Mucosa of descending colon (tissue), 3 donors: ENCODE measurements around the gene FN1. TPM values are rescaled to one million over a fixed set of nuclear protein-coding genes. Genes with fewer than 3 reads are reported as not detected.

ENCODE experiments used
- ATAC-seq: fragments of 200-7000 bp; cut with Tn5 transposase; one replicate; pipeline ENCODE4 v1.9.1; 2020; ENCODE audit warnings: mild to moderate bottlenecking, moderate library complexity
- DNase-seq, 3 donors: peaks; one replicate each; pipeline ENCODE4 v3.0.0-alpha.2; 2020
- H3K36me3 ChIP-seq: fragments of 200-600 bp; one replicate; pipeline ENCODE4 v1.8.0; 2021; ENCODE audit warnings: low read depth, mild to moderate bottlenecking
- H3K4me1 ChIP-seq: fragments of 200-600 bp; one replicate; pipeline ENCODE4 v1.8.0; 2021; ENCODE audit warnings: low read depth, mild to moderate bottlenecking
- H3K4me3 ChIP-seq: fragments of 200-600 bp; one replicate; pipeline ENCODE4 v1.8.0; 2021; ENCODE audit warnings: mild to moderate bottlenecking
- H3K9me3 ChIP-seq: fragments of 200-600 bp; one replicate; pipeline ENCODE4 v1.8.0; 2021; ENCODE audit warnings: mild to moderate bottlenecking
- CTCF ChIP-seq: fragments of 200-600 bp; IDR thresholded peaks from one replicate; pipeline ENCODE4 v1.8.0; 2022; ENCODE audit warnings: antibody characterized with exemption, mild to moderate bottlenecking
- intact Hi-C, 2 donors: fragments of 100-400 bp; cut with DNase I in 1 of 2; cut with micrococcal nuclease in 1 of 2; formaldehyde crosslinking; loops; one replicate each; pipeline versions ENCODE4 v1.11.0 to v1.11.1; 2022; cut with DNase I, micrococcal nuclease
- total RNA-seq, 3 donors: library from RNA; stranded (reverse); fragmentation: NEBNext Ultra II Directional in 2 of 3; extraction: Animal tissue kit (Norgen Biotek cat#: 25700) in 2 of 3; gene quantifications; one replicate each; pipeline versions ENCODE4 v1.2.1 to v1.2.4, GENCODE V29; 2021 to 2023
- donor health status: DM: no; HTN: no; CAD: no; lungs with moderate emphysema.
- donor health status: DM: no; HTN: no; CAD: no.
- donor health status: DM: no; HTN: yes; CAD: no.

Gene FN1
- total RNA-seq, 3 donors from 2014 or later, result 30.3 to 1,060 (median 208) TPM

- DNase-seq (no peak), ATAC-seq (no peak)
These were observed 1.2 kb downstream of the FN1 start for GRCh38 chr2:215434447-215435279.

GRCh38 chr2:215432759-215433594 is 2.9 kb downstream of the FN1 start:
- intact Hi-C loops, result no loop called here
- Histone ChIP-seq H3K4me1 (peaks cover 8% of the 10 kb centered on the region), H3K9me3 (no peaks in the 10 kb centered on the region), H3K4me3 (no peak overlapping the region), H3K36me3 (no peaks in the 10 kb centered on the region)
- DNase-seq (no peak), ATAC-seq (no peak)
- TF ChIP-seq CTCF, result no peak

More at GRCh38 chr2:215434447-215435279, 1.2 kb downstream of the FN1 start:
- no peak for TF ChIP-seq CTCF
- Histone ChIP-seq H3K9me3 (no peaks in the 10 kb centered on the region), H3K4me1 (peaks cover 8% of the 10 kb centered on the region), H3K36me3 (no peaks in the 10 kb centered on the region), H3K4me3 (no peak overlapping the region)
- intact Hi-C loops, result no loop called here

- intact Hi-C loops, result no loop called here
- Histone ChIP-seq H3K36me3 (no peaks in the 10 kb centered on the region), H3K4me3 (no peak overlapping the region), H3K4me1 (peaks cover 8% of the 10 kb centered on the region), H3K9me3 (no peaks in the 10 kb centered on the region)
- ATAC-seq (no peak), DNase-seq (no peak)
- TF ChIP-seq CTCF, result no peak
These were observed 3.8 kb downstream of the FN1 start for GRCh38 chr2:215431778-215432758.

GRCh38 chr2:215431290-215431689 is 4.6 kb downstream of the FN1 start:
- ATAC-seq (no peak), DNase-seq (no peak)
- H3K4me1 ChIP-seq, result peaks cover 2% of the 10 kb centered on the region
- H3K9me3 ChIP-seq, result no peaks in the 10 kb centered on the region
- H3K4me3 ChIP-seq, result no peak overlapping the region
- no peaks in the 10 kb centered on the region for H3K36me3 ChIP-seq
- TF ChIP-seq CTCF, result no peak
- intact Hi-C loops, result no loop called here

- no peak for DNase-seq
- Histone ChIP-seq H3K9me3 (no peaks in the 10 kb centered on the region), H3K36me3 (no peaks in the 10 kb centered on the region), H3K4me3 (no peak overlapping the region), H3K4me1 (no peaks in the 10 kb centered on the region)
- intact Hi-C loops, result no loop called here
- ATAC-seq, result no peak
- no peak for TF ChIP-seq CTCF
These were observed 5.2 kb downstream of the FN1 start for GRCh38 chr2:215430528-215431187.
